C4-2B (cell line): Measurements from ENCODE around the gene SHROOM3.

Source experiments
- CTCF ChIP-seq: fragments of 450-650 bp; conservative IDR thresholded peaks from 2 replicates; pipeline ENCODE4 v1.5.1; 2017; ENCODE audit warnings: mild to moderate bottlenecking
- ZFX ChIP-seq: fragments of 450-650 bp; IDR thresholded peaks from 2 replicates; pipeline ENCODE4 v1.6.1; 2017

- TF ChIP-seq CTCF = no peak
- TF ChIP-seq ZFX = no peak
These were observed 257.7 kb downstream of the SHROOM3 start for GRCh38 chr4:76692761-76693160.
